Islet precursor cell (in vitro differentiated cells): ENCODE measurements around the gene TSPAN32.

Source experiments
- DNase-seq: peaks from one replicate; pipeline ENCODE4 v3.0.0-alpha.2; 2018

The TSPAN32 gene

GRCh38 chr11:2301631-2302305, at the start of gene TSPAN32, which contains the start of gene C11orf21:
Gene TSPAN32, plus strand, starts transcription at chr11:2302013. Its CDS starts 137 bp downstream, at chr11:2302150.
Gene C11orf21, minus strand, starts transcription at chr11:2301918. Its CDS starts 110 bp downstream, at chr11:2301808.
- peak; percentile 55 for DNase-seq

GRCh38 chr11:2252018-2252417, 49.8 kb upstream of the TSPAN32 start:
- DNase-seq: no peak

- DNase-seq: peak; percentile 45
Measured at GRCh38 chr11:2256293-2256913, 45.4 kb upstream of the TSPAN32 start.

GRCh38 chr11:2256951-2257700, 44.7 kb upstream of the TSPAN32 start:
- peak; percentile 74 for DNase-seq

GRCh38 chr11:2258501-2259465, 43.0 kb upstream of the TSPAN32 start:
- peak; percentile 51 for DNase-seq

- DNase-seq: peak; percentile 45
Measured at GRCh38 chr11:2259466-2259830, 42.4 kb upstream of the TSPAN32 start.

- DNase-seq: peak; percentile 43
Measured at GRCh38 chr11:2259897-2260451, 41.8 kb upstream of the TSPAN32 start.

GRCh38 chr11:2260491-2261364, 41.1 kb upstream of the TSPAN32 start:
- peak; percentile 41 for DNase-seq

- peak; percentile 35 for DNase-seq
Measured at GRCh38 chr11:2261436-2262230, 40.2 kb upstream of the TSPAN32 start.

- DNase-seq: peak; percentile 49
Measured at GRCh38 chr11:2262301-2263070, 39.3 kb upstream of the TSPAN32 start.

GRCh38 chr11:2263071-2263565, 38.7 kb upstream of the TSPAN32 start:
- DNase-seq: no peak

GRCh38 chr11:2263724-2264360, 38.0 kb upstream of the TSPAN32 start:
- no peak for DNase-seq

- peak; percentile 39 for DNase-seq
Measured at GRCh38 chr11:2264366-2265053, 37.3 kb upstream of the TSPAN32 start.

GRCh38 chr11:2265396-2265795, 36.4 kb upstream of the TSPAN32 start:
- no peak for DNase-seq

GRCh38 chr11:2265854-2266585, 35.8 kb upstream of the TSPAN32 start:
- peak; percentile 49 for DNase-seq

GRCh38 chr11:2266586-2267305, 35.1 kb upstream of the TSPAN32 start:
- DNase-seq: peak; percentile 40
